NCI-H1436 treated with DMSO at 0.1 percent for 48 hours (cell line): ENCODE data around the gene ABCA6.
"Not testable (repeated sequence)": the region's sequence is repeated elsewhere in the genome, so short reads cannot be mapped to it uniquely, and the experiment has no call there.

Source experiments
- DNase-seq: peaks from one replicate; lab custom pipeline; 2025; lab: John Stamatoyannopoulos, UW

The ABCA6 gene

GRCh38 chr17:69071233-69071586, 70.5 kb downstream of the ABCA6 start:
- DNase-seq: not testable (repeated sequence)

GRCh38 chr17:69070378-69071232, 71.1 kb downstream of the ABCA6 start:
- not testable (repeated sequence) for DNase-seq

- no peak for DNase-seq
Observed at GRCh38 chr17:69069226-69069750, 72.4 kb downstream of the ABCA6 start.

GRCh38 chr17:69067274-69068047, 74.2 kb downstream of the ABCA6 start:
- DNase-seq: no peak

GRCh38 chr17:69066482-69066881, 75.2 kb downstream of the ABCA6 start:
- no peak for DNase-seq

- DNase-seq: no peak
Observed at GRCh38 chr17:69065113-69065512, 76.6 kb downstream of the ABCA6 start.

GRCh38 chr17:69064476-69064875, 77.2 kb downstream of the ABCA6 start:
- no peak for DNase-seq

- no peak for DNase-seq
Observed at GRCh38 chr17:69064001-69064400, 77.7 kb downstream of the ABCA6 start.

- DNase-seq: no peak
Observed at GRCh38 chr17:69062860-69063581, 78.7 kb downstream of the ABCA6 start.

GRCh38 chr17:69061721-69062556, 79.8 kb downstream of the ABCA6 start:
- no peak for DNase-seq

GRCh38 chr17:69060822-69061221, 80.9 kb downstream of the ABCA6 start, which contains the start of gene ABCA9:
Gene ABCA9 (minus strand): TSS chr17:69060927. CDS start chr17:69051126, 9,801 bp downstream.
- no peak for DNase-seq

GRCh38 chr17:69059458-69060175, 82.1 kb downstream of the ABCA6 start:
- no peak for DNase-seq

GRCh38 chr17:69058165-69058564, 83.5 kb downstream of the ABCA6 start:
- no peak for DNase-seq

GRCh38 chr17:69057280-69057679, 84.4 kb downstream of the ABCA6 start:
- no peak for DNase-seq

GRCh38 chr17:69056179-69056823, 85.4 kb downstream of the ABCA6 start:
- DNase-seq: no peak

GRCh38 chr17:69055334-69055733, 86.4 kb downstream of the ABCA6 start:
- no peak for DNase-seq

GRCh38 chr17:69050999-69051775, 90.5 kb downstream of the ABCA6 start:
- no peak for DNase-seq

- no peak for DNase-seq
Observed at GRCh38 chr17:69048634-69049033, 93.1 kb downstream of the ABCA6 start.
